Measurements from ENCODE around the gene HHAT. TPM values are rescaled to one million over a fixed set of nuclear protein-coding genes. Genes with fewer than 3 reads are reported as not detected.

Gene HHAT
- total and polyA plus RNA-seq, 2 of the 13 experiments (the other 11 are each of a cell fraction or from before 2014, with no cell fraction given) = 2.6 to 4.9 TPM

- no peak for TF ChIP-seq STAT6 (CRISPR knock-in tag; IDR thresholded peaks at IDR 0.05; ENCODE audit: borderline replicate concordance)
- TF ChIP-seq ZNF331 (CRISPR knock-in tag; IDR thresholded peaks at IDR 0.05) = no peak
- TF ChIP-seq ZNF292 (CRISPR knock-in tag; IDR thresholded peaks at IDR 0.05; ENCODE audit: borderline replicate concordance, low read depth) = no peak
- TF ChIP-seq ZNF790 (CRISPR knock-in tag; IDR thresholded peaks at IDR 0.05; ENCODE audit: borderline replicate concordance) = no peak
- TF ChIP-seq ZNF574 (CRISPR knock-in tag; IDR thresholded peaks at IDR 0.05) = peak; percentile 15; the same call in 1 of the 2 replicates
- no peak for TF ChIP-seq MNT (IDR thresholded peaks at IDR 0.05)
- no peak for TF ChIP-seq PITX1 (CRISPR knock-in tag; IDR thresholded peaks at IDR 0.05)
- TF ChIP-seq MEIS1 (CRISPR knock-in tag; IDR thresholded peaks at IDR 0.05; ENCODE audit: borderline replicate concordance) = no peak
- TF ChIP-seq SP4 (CRISPR knock-in tag; IDR thresholded peaks at IDR 0.05) = no peak
- TF ChIP-seq MXD4 (CRISPR knock-in tag; IDR thresholded peaks at IDR 0.05) = no peak
- no peak for TF ChIP-seq ZNF567 (CRISPR knock-in tag; IDR thresholded peaks at IDR 0.05; ENCODE audit: borderline replicate concordance)
- no peak for TF ChIP-seq NFIB (CRISPR knock-in tag; IDR thresholded peaks at IDR 0.05; ENCODE audit: borderline replicate concordance)
- no peak for TF ChIP-seq ZNF253 (CRISPR knock-in tag; IDR thresholded peaks at IDR 0.05; ENCODE audit: borderline replicate concordance)
- TF ChIP-seq ZFP37 (CRISPR knock-in tag; IDR thresholded peaks at IDR 0.05; ENCODE audit: borderline replicate concordance) = no peak
- no peak for TF ChIP-seq KDM2A (CRISPR knock-in tag; IDR thresholded peaks at IDR 0.05; ENCODE audit: borderline replicate concordance, low read depth)
- TF ChIP-seq PAF1 (CRISPR knock-in tag; IDR thresholded peaks at IDR 0.05) = no peak
- no peak for TF ChIP-seq CHCHD3 (CRISPR knock-in tag; IDR thresholded peaks at IDR 0.05)
- TF ChIP-seq ADNP (CRISPR knock-in tag; IDR thresholded peaks at IDR 0.05) = no peak
- TF ChIP-seq FUBP1 (CRISPR knock-in tag; IDR thresholded peaks at IDR 0.05; ENCODE audit: borderline replicate concordance) = no peak
- no peak for TF ChIP-seq ZNF576 (CRISPR knock-in tag; IDR thresholded peaks at IDR 0.05)
Measured at GRCh38 chr1:210292231-210292871, 36.4 kb upstream of the HHAT start (continued).
